HG02642 (cell line): Measurements from ENCODE around the gene CRPPA.
"Not testable (repeated sequence)": the region's sequence is repeated elsewhere in the genome, so short reads cannot be mapped to it uniquely, and the experiment has no call there.

ENCODE experiments used
- ATAC-seq: cut with Tn5 transposase; IDR thresholded peaks from one replicate; pipeline ENCODE4 v1.9.1; 2021; ENCODE audit warnings: mild to moderate bottlenecking; ENCODE audit not compliant: unreplicated experiment, poor library complexity

Gene CRPPA

DNA sequence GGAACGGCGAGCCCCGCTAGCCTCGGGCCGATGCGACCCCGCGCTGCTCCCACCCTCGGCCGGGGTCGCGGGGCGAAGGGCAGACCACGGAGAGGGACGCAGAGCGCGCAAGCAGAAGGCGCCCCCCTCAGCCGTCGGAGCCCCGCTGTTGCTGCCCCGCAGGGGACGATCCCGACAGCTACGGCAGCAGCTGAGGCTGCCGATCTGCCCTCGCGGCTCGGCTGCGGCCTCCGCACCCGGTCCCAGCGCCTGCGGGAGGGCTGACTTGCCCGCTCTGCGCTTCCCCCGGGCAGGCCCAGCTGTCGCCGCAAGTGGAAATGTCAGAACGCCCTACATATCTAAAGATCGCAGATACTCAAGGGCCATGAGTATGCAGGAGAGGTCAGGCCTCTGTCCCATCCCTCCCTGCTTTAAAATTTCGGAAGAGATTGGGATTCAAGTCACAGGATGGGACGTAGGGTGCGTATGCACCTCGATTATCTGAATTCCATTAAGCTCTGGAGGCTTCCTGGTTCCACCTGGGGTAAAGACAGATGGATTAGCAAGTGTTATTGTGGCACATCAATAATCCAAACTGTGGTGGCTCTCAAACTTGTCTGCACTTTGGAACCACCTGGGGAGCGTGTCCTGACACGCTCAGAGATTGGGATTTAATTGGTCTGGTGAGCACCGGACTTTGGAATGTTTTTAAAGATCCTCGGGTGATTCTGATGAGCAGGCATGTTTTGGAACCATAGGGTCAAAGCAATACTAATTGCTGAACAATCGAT lies at the start of gene CRPPA:
CRPPA (minus strand) TSS at position 206 of the 770 bp plus-strand sequence. CDS start 216 bp downstream, outside the sequence.
- ATAC-seq, result peak; percentile 48

DNA sequence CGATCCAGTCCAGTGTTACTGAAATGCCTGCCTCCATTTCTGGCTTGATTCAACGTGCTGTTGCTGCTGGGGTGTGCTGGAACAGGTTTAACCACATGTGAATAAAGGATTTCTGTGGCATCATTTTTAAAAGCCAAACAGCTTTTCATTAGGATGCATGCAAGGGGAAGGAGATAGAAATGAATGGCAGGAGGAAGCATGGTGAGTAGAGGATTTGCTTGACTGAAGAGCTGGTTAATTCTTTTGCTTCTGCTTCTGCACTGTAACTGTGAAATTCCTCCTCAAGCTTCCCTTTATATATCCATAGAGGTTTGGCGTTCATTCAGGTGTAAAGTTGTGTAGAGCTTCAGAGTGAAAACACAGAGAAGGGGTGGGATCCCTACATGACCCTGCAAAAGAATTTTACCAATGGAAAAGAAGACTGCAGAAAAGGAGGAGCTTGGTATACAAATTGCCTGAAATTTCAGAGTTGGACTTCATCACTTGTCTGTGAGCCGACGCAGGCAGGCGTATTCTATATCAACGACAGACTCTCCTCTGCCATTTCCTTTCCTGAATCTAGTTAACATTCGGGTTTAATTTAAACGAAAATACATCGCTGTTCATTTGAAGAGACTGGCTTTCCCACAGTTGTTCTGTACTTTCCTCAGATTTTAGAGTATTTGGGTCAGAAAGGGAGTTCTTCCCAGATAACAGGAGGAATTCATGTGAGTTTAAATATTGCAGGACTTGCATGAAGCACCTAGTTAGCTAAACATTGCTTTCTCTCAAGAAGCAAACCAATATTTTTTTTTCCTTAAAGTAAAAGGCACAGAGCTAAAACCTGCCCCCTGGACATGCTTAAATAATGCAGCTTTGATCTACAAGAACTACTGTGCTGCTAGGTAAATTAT lies 44.4 kb upstream of the CRPPA start, which contains the start of gene SOSTDC1:
SOSTDC1 (minus strand) TSS at position 270 of the 893 bp plus-strand sequence; CDS start at position 200, 70 bp downstream.
- ATAC-seq, result no peak

DNA sequence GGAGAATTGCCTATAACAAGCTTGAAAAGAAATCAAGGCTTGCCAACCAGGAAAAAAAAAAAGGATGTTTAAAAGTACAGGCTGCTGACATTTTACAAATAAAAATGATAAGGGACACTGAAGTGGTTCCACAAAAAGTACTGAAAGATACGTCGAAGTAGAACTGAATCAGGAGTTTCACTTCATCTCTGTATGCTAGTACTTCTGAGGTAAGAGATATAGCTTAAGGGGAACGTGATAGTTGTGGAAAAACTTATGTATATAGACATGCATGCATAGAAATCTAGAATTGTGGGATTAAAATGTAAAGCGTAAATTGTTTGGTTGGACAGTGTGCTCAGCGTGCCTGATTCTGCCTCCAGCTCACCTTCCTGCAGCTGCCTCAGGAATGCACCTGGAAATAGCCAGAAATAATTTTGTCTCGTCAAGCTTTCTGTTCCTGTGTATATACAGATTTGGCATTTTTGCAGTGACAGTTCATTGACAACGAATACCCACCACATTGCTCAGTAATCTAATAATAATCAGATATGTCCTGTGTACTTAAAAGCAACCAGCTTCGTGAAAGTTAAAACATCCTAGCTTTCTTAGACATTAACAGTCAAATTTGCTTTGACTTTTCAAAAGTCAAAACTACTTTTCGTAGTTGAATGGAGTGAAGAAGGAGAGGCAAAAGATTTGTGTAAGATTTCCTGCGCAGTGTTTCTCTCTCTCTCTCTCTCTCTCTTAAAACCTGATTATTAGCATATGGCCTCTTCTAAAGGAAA lies 42.8 kb upstream of the CRPPA start:
- ATAC-seq, result no peak

DNA sequence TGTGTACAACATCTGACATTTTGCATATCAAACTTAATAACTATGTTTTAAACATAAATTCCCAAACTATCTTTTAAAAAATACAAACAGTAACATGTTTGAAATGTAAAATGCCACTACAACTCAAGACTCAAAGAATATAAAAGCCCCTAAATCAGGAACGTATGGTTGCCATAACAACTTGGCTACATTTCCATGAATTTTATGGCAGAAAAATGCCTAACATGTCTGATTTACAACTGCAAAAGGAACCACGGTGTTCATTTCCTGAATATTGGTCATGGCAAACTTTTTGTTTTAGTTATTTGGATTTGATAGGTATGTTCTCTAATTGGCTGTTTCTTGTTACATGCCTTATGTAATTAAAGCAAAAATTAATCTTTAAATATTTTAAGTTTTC lies 42.2 kb upstream of the CRPPA start:
- ATAC-seq, result no peak

DNA sequence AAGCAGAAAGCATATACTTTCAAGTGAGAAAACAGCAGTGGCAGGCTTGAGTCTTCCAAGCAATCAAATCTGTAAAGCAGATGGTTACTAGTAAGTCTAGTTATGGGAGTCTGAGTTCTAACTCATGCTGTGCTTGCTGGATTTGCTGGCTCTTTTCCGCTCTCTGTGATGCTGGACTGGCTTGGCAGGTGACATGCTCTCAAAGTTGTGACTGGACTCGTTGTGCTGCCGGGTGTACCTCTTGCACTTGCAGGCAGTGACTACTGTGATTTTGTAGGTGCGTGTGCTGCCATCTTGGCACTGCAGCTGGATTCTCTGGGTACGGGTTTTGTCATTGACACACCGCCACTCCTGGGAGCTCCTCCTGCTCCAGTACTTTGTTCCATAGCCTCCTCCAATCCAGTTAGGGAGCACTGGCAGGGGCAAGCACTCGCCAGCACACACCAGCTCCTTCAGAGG lies 41.1 kb upstream of the CRPPA start:
- ATAC-seq, result no peak

DNA sequence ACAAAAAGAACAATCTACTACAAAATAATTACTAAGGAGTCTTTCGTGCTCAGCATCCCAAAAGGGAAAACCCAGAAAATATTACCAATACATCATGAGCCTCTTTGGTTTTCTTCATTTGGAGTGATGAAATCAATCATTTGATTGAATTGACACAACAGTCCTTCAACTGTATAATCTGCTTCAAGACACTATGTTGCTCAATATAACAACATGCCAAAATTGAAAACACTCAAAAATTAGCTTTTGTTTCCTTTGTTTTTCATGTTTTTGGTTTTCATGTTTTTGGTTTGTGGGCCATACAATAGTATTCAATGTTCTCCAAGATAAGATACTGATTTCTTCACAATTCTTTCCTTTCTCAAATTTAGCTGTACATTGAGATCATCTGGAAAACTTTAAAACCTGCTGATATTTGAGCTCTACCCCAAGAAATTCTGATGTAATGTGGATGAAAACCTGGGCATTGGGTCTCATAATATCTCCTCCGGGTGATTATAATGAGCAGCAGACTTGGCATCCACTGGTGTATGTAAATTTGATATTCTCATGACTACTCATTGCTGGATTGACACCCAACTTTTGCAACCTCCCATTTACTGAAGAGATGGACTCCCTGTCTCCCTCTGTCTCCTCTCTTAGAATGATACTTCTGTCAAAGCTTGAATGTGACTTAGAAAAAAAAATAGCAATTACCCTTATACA lies 39.6 kb upstream of the CRPPA start:
- no peak for ATAC-seq

DNA sequence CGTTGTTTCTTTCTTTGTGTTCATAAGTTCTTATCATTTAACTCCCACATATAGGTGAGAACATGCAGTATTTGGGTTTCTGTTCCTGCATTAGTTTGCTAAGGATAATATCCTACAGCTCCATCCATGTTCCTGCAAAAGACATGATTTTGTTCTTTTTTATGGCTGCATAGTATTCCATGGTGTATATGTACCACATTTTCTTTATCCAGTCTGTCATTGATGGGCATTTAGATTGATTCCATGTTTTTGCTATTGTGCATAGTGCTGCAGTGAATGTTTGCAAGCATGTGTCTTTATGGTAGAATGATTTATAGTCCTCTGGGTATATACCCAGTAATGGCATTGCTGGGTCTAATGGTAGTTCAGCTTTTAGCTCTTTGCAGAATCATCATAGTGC lies 35.0 kb upstream of the CRPPA start:
- ATAC-seq, result not testable (repeated sequence)

DNA sequence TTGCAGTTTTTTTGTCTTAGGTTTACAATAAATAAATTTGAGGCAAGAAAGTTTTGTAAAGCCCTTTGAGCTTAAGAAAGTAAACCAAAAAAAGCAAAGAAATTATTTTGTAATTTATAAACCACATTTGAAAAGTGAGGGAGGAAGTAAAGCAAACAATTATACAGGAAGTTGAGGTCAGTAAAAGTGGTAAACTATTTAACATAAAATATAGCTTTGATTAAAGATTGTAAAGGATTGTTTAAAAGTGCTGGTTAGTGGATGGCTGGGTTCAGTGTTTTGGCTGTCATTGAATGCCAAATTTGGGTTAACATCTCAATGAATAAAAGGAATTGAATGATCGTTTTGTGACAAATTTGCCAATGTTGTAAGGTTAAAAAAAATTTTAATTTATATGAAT lies 34.3 kb upstream of the CRPPA start:
- no peak for ATAC-seq

DNA sequence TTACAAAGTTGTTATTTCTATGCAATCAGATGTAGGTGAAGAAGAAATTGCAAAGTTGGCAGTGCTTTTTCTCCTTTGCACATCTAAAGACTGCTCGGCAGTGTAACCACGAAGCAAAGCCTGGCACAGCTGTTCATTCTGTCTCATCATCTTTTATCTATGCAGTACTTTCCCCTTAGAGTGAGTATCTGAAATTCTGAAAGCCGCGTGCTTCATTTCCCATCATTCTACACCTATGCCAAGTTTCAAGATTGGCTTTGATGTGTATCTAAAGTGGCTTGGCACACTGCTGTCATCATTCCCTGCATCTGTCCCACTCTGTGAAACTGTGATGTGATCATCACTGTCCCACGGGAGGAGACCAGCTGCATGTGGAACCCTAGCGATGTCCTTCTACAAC lies 29.0 kb upstream of the CRPPA start:
- no peak for ATAC-seq

DNA sequence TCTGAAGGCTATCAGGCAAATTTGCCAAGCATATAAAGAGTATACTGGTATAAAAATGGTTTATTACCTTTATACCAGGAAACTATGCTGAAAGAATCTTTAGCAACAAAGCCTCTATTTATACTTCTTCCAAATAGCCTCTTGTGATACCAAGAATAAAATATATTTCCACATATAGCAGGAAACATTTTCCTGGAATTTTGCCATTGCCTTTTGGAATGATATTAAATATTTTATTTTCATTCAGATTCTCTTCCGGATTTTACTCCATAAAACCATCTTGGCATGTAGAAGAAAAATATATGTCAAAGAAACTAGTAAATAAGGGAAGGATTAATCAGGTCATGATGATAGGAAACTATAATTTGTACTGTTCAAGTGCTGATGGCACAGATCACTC lies 26.5 kb upstream of the CRPPA start:
- no peak for ATAC-seq

DNA sequence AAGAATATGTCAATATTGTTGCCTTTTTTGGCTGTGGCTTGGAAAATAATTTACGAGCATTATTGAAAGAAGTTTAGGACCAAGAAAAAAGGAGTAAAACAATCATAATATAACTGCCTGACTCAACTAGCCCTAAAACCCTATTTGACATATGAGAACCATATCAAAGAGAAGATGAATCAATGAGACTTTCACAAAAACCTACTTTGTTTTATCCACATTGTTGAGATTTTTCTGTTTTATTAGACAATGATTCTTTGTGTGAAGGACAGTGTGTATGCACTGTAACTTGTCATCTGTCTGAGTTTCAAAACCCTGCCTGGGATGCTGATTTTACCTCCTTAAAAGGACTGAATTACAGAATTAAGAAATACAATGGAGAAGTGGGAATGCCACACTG lies 25.2 kb upstream of the CRPPA start:
- ATAC-seq, result no peak

DNA sequence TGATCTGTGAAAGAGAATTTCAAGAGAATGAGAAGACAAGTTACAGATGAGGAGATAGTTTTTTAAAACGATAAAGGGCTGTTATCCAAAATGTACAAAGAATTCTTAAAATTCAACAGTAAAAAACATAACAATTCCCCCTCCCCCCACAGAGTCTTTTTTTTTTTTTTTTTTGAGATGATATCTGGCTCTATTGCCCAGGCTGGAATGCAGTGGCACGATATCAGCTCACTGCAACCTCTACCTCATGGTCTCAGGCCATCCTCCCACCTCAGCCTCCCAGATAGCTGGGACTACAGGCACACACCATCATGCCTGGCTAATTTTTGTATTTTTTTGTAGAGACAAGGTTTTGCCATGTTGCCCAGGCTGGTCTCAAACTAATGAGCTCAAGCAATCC lies 22.5 kb upstream of the CRPPA start:
- ATAC-seq, result not testable (repeated sequence)

DNA sequence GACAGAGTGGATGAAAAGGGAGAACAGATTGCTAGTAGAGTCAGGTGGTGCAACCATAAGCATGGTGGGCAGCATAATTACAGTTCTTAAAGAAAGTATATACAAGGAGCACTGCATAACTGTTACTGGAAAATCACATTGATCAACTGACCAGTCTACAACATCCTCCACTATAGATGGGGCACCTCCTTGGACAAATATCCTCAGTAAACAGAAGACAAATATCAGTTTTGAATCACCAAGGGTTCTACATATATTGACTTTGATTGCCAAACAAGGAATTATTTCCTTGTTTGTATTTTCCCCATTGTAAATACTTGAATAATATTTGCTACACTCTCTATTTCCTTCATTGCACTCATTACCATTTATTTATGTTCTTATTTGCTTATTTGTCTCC lies 17.6 kb upstream of the CRPPA start:
- ATAC-seq, result no peak

DNA sequence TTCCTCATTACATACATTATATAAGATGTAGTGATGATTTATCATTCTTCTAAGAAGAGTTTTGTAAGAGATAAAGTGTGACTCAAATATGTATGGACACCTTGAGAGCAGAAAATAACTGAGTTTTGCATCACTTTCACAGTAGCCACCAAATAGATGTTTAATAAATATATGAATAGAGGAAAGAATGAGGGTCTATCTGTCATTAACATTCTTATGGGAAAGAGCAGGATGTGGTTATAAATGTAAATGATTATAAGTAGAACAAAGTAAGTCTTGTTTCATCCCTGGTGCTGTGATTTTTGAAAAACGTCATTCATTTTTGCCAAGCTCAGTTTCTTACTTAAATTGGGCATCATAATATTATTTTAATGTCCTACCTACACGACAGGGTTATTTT lies 15.0 kb upstream of the CRPPA start:
- no peak for ATAC-seq

DNA sequence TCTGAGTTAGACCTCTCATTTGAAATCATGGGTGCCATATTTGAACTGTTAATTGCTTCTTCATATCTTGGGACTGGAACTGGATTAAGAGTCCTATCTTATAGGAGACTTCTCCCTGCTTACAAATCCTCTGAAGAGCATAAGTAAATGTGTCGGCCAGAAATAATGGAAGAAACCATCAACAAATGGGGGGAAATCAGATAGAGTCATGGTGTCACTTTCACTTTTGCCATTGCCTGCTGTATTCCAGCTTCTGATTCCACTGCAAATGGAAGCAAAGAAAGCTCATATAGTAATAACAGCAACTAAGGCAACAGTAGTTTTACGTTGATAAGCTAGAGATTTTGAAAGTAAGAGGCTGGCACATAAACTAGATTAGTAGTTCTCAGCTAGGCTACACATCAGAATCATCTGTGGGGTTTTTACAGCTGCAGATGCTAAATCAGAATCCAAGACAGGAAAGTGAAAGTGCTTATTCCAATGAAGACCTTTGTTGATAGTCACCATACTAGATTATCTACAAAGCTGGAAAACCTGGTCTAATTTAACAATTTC lies 12.3 kb upstream of the CRPPA start:
- ATAC-seq, result no peak

DNA sequence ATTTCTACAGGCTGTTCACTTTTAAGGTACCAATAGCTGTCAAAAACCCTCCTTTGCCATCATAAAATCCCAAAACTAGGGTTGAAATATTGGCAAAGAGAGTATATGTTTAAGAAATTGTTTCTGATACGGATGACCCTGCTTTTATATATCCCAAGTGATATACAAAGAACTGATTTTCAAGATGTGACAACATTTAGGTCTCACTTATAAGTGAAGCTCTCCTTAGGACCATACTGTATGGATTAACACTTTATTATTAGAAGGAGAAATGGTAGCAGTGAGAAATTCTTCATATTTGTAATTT lies 11.0 kb upstream of the CRPPA start:
- ATAC-seq, result no peak

DNA sequence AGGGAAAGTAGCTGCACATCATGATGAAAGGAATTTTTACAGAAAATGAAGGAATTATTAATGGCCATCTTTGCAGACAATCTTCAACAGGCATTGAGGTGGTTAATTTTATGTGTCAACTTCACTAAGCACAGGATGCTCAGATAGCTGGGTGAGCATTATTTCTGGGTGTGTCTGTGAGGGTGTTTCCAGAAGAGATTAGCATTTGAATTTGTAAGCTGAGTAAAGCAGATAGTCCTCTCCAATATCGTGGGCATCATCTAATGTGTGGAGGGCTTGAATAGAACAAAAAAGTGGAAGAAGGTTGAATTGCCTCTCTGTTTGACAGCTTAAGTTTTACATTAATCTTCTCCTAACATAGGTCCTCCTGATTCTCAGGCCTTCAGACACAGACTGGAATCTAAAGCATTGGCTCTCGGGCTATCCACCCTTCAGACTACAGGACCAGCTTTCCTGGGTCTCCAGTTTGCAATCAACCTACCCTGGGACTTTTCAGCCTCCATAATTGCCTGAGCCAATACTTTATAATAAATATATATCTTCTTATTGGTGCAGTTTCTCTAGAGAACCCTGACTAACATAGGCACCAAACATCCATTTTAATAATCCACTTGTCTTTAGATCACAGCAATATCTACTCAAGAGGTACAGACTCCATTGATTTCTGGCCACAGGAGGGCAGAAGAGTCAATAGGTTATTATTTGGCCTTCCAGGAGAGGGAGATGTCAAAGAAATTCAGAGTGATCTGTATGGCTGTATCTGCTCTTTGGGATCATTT lies 10.5 kb upstream of the CRPPA start:
- ATAC-seq, result peak; percentile 71

DNA sequence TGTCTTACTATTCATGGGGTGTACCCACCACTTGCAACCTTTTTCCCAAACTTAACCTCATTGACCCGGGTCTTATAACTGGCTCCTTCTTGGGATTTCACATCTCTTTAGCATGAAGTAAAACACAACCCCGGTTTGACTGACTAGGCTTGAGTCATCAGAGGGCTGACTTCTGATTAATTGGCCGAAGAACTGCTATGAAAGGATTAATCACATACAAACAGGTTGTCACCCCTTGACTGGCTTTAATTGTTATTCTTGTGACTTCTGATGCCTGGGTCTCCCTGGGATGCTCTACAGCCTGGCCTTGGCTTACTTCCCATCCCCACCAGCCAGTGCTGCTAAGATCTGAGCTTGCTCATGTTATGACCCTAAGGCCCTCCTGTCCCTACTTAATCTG lies 8.8 kb upstream of the CRPPA start:
- no peak for ATAC-seq

DNA sequence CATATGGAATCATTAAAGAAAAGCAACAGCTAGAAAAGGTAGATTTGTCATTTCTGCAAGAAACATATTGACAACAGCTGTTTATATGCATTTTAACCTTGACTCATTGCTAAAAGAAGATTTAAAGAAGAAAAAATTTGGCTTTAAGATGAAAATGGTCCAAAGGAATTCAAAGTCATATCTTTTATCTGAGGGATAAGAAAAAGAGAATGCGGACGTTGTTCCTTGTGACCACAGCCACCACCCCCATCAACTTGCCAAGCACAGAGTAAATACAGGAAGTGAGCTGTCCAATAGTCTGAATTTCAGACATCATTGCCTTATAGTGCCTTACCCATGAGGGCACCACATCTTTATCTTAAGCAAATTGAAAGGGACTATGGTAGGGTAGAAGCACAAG lies 7.3 kb upstream of the CRPPA start:
- no peak for ATAC-seq
